Measurements from ENCODE around the gene SMG6.

DNA sequence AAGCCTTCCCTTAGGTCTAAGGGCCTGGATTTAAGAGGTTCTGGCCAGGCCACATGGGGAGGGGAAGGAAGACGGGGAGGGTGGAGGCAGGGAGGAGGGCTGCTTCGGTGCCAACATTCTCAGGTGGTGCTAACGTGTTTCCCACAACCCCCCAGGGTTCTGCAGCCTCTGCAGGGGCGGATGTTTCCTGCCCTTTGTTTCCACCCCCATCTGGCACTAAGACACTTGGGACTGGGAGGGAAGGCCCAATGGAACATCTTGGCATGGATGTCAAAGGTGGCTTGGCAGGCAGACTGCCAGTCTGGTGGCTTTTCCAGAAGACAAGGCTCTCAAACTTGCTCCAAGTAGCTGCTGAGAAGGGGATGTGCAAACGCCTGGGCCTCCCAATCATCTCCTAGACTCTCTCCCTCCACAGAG, 236.0 kb downstream of the SMG6 start:
- TF ChIP-seq CTCF (IDR thresholded peaks at IDR 0.05; ENCODE audit: low read depth, low read length) = no peak
- no peak for TF ChIP-seq POLR2A (IDR thresholded peaks at IDR 0.05; ENCODE audit: extremely low read depth, insufficient read length)
